ENCODE measurements around the gene PGAM1.

Gene PGAM1

GRCh38 chr10:97407211-97407951, 18.6 kb upstream of the PGAM1 start:
- no peaks in the 10 kb centered on the region for H3K79me2 ChIP-seq
- peak overlapping the region; percentile 80 for H2AFZ ChIP-seq
- no peaks in the 10 kb centered on the region for H3K4me1 ChIP-seq
- H3K27me3 ChIP-seq (ENCODE audit: control insufficient read depth, insufficient read depth, low read length), result no peaks in the 10 kb centered on the region
- H3K36me3 ChIP-seq (ENCODE audit: control insufficient read depth, insufficient read depth, low read length), result no peaks in the 10 kb centered on the region
- H3K4me3 ChIP-seq (ENCODE audit: low read depth, low read length), result no peak overlapping the region
- peak; percentile 83 for TF ChIP-seq CTCF (IDR thresholded peaks at IDR 0.05)
- H3K4me2 ChIP-seq (ENCODE audit: low read length), result peak overlapping the region; percentile 51
- no peak overlapping the region for H3K27ac ChIP-seq
- no peaks in the 10 kb centered on the region for H3K9me3 ChIP-seq (ENCODE audit: control insufficient read depth, low read length)
- H3K9ac ChIP-seq, result no peak overlapping the region

- Histone ChIP-seq H3K79me2 (no peaks in the 10 kb centered on the region), H3K4me2 (ENCODE audit: low read length) (no peak overlapping the region), H3K4me3 (ENCODE audit: low read depth, low read length) (no peak overlapping the region), H3K27me3 (ENCODE audit: control insufficient read depth, insufficient read depth, low read length) (no peaks in the 10 kb centered on the region), H3K4me1 (no peaks in the 10 kb centered on the region), H3K9me3 (ENCODE audit: control insufficient read depth, low read length) (no peaks in the 10 kb centered on the region), H3K36me3 (ENCODE audit: control insufficient read depth, insufficient read depth, low read length) (no peaks in the 10 kb centered on the region), H2AFZ (no peak overlapping the region), H3K27ac (no peak overlapping the region), H3K9ac (no peak overlapping the region)
- TF ChIP-seq CTCF (IDR thresholded peaks at IDR 0.05), result no peak
Observed at GRCh38 chr10:97407952-97408248, 18.1 kb upstream of the PGAM1 start.

- Histone ChIP-seq H3K79me2 (no peaks in the 10 kb centered on the region), H3K27ac (no peak overlapping the region), H3K4me1 (peaks cover 1% of the 10 kb centered on the region), H3K4me2 (ENCODE audit: low read length) (no peak overlapping the region), H3K9me3 (ENCODE audit: control insufficient read depth, low read length) (no peaks in the 10 kb centered on the region), H2AFZ (no peak overlapping the region), H3K27me3 (ENCODE audit: control insufficient read depth, insufficient read depth, low read length) (no peaks in the 10 kb centered on the region), H3K4me3 (ENCODE audit: low read depth, low read length) (no peak overlapping the region), H3K36me3 (ENCODE audit: control insufficient read depth, insufficient read depth, low read length) (no peaks in the 10 kb centered on the region), H3K9ac (no peak overlapping the region)
- TF ChIP-seq CTCF (IDR thresholded peaks at IDR 0.05), result no peak
Observed at GRCh38 chr10:97408496-97408992, 17.4 kb upstream of the PGAM1 start.

GRCh38 chr10:97411406-97411805, 14.6 kb upstream of the PGAM1 start:
- no peaks in the 10 kb centered on the region for H3K36me3 ChIP-seq (ENCODE audit: control insufficient read depth, insufficient read depth, low read length)
- H3K27me3 ChIP-seq (ENCODE audit: control insufficient read depth, insufficient read depth, low read length), result no peaks in the 10 kb centered on the region
- H3K4me2 ChIP-seq (ENCODE audit: low read length), result no peak overlapping the region
- no peak overlapping the region for H3K4me3 ChIP-seq (ENCODE audit: low read depth, low read length)
- peaks cover 10% of the 10 kb centered on the region for H3K4me1 ChIP-seq
- no peak overlapping the region for H3K9ac ChIP-seq
- no peaks in the 10 kb centered on the region for H3K9me3 ChIP-seq (ENCODE audit: control insufficient read depth, low read length)
- no peaks in the 10 kb centered on the region for H3K79me2 ChIP-seq
- H3K27ac ChIP-seq, result no peak overlapping the region
- no peak for TF ChIP-seq CTCF (IDR thresholded peaks at IDR 0.05)
- no peak overlapping the region for H2AFZ ChIP-seq

- H3K9ac ChIP-seq, result no peak overlapping the region
- no peaks in the 10 kb centered on the region for H3K36me3 ChIP-seq (ENCODE audit: control insufficient read depth, insufficient read depth, low read length)
- H3K4me1 ChIP-seq, result peaks cover 10% of the 10 kb centered on the region
- no peaks in the 10 kb centered on the region for H3K79me2 ChIP-seq
- H3K4me3 ChIP-seq (ENCODE audit: low read depth, low read length), result no peak overlapping the region
- H3K27me3 ChIP-seq (ENCODE audit: control insufficient read depth, insufficient read depth, low read length), result no peaks in the 10 kb centered on the region
- no peaks in the 10 kb centered on the region for H3K9me3 ChIP-seq (ENCODE audit: control insufficient read depth, low read length)
- H3K27ac ChIP-seq, result no peak overlapping the region
- TF ChIP-seq CTCF (IDR thresholded peaks at IDR 0.05), result no peak
- H3K4me2 ChIP-seq (ENCODE audit: low read length), result no peak overlapping the region
- H2AFZ ChIP-seq, result no peak overlapping the region
Observed at GRCh38 chr10:97412891-97413304, 13.1 kb upstream of the PGAM1 start.

All from parathyroid adenoma (tissue), 2 donors.